ENCODE measurements around the gene SIGMAR1.

SIGMAR1 gene

DNA sequence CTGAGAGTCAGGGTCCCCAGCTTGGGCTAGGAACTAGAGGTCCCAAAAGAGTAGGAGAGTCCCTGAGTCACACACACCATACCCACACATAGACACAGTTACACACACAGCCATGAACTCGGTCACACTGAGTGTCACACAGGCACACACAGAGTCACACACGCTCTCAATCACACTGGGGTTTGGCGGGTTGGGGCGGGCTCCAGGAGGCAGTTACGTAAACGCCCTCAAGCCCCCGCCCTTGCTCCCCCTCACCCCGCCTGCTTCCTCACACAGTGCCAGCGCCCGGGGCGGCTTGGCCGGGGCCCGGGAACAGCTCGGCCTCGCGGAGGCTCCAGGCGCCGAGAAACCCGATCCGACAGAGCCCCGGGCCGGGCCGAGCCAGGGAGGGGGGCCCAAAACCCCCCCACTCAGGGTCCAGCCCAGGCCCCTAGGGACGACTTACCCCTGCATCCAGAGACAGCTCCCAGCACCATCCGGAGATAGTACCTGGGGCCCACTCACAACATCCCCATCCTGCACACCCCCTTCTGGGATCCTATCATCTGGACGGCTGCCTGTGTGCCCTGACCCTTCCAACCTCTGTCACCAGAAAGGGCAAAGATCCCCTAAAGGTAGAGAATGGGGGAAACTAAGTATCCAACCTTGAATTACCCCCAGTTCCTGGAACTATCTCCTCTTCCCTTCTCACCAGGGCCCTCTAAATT is 44.5 kb downstream of the SIGMAR1 start:
- no peak for DNase-seq (ENCODE audit: low spot score)
- TF ChIP-seq, protein P1, sequence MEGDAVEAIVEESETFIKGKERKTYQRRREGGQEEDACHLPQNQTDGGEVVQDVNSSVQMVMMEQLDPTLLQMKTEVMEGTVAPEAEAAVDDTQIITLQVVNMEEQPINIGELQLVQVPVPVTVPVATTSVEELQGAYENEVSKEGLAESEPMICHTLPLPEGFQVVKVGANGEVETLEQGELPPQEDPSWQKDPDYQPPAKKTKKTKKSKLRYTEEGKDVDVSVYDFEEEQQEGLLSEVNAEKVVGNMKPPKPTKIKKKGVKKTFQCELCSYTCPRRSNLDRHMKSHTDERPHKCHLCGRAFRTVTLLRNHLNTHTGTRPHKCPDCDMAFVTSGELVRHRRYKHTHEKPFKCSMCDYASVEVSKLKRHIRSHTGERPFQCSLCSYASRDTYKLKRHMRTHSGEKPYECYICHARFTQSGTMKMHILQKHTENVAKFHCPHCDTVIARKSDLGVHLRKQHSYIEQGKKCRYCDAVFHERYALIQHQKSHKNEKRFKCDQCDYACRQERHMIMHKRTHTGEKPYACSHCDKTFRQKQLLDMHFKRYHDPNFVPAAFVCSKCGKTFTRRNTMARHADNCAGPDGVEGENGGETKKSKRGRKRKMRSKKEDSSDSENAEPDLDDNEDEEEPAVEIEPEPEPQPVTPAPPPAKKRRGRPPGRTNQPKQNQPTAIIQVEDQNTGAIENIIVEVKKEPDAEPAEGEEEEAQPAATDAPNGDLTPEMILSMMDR (IDR thresholded peaks at IDR 0.05; ENCODE audit: extremely low read depth, missing control alignments), result no peak

DNA sequence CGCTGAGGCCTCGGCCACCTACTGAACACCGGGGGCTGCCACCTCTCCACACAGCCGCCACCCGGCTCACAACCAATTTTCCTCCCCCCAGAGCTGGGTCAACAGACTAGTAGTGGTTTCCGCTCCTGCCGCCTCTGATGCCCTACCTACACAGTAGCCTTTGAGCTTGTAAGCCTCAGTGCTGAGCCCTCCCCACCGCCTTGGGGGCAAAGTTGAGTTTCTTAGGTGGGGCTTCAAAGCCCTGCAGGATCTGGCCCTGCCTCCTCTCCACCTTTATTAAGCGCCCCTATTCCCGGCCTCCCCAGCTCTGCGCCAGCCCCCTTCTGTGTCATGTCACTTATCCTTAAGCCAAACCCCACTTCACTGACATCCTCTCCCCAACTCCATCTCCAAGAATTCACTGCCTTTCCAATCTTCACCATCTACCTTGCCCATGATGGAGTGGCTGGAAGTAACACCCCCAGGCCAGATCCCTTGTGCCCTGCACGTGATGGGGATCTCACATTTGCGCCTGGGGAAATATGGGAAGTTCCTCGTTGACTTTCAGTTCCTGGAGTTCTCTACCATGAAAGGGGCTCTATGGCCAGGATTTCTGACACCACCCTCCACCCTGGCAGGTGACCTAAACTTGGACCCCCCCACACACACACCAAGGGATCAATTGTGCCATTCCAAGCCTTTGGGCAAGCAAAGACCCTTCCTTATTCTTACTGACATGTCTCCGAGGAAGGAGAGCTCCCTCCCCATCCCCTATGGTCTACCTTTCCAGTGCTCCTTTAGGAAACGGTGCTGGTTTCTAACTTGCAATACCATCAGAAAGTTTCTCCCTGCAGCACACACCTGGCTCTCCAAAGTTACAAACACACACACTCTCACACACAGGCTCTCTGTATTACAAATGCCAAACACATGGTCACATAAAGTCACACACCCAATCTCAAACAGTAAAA is 45.4 kb downstream of the SIGMAR1 start:
- DNase-seq (ENCODE audit: low spot score), result no peak
- TF ChIP-seq, protein P1 (IDR thresholded peaks at IDR 0.05; ENCODE audit: extremely low read depth, missing control alignments), result no peak

DNA sequence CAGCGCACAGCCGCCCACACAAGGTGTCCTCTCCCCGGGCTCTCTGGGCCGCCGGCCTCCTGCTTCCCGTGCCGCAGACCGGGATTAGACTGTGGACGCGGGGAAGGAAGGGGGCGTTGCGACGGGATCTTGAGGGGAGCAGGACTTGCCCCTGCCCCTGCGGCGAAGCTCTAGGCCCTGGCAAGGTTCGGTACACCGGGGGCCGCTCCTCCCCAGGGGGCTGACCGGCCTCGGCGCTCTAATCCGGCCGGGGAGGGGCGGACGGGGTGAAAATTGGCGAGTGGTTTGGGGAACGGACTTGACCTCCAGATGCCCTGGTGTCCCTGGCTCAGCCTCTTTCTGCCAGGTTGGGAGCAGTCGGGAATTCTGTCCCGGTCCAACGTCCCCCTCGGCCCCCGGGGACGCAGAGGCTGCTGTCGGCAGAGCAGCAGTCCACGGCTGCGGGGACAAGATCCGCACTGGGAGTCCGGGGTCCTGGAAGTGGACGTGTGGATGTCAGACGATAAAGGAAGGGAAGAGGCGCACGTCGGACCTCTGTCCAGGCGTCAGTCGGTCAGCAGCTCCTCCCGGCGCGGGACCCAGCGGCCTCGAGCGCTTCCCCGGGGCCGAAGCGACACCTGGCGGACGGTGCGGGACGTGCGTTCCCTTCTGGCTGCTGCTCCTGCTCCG is 46.2 kb downstream of the SIGMAR1 start:
- TF ChIP-seq, protein P1 (IDR thresholded peaks at IDR 0.05; ENCODE audit: extremely low read depth, missing control alignments), result peak; percentile 88
- peak; percentile 95 for DNase-seq (ENCODE audit: low spot score)

DNA sequence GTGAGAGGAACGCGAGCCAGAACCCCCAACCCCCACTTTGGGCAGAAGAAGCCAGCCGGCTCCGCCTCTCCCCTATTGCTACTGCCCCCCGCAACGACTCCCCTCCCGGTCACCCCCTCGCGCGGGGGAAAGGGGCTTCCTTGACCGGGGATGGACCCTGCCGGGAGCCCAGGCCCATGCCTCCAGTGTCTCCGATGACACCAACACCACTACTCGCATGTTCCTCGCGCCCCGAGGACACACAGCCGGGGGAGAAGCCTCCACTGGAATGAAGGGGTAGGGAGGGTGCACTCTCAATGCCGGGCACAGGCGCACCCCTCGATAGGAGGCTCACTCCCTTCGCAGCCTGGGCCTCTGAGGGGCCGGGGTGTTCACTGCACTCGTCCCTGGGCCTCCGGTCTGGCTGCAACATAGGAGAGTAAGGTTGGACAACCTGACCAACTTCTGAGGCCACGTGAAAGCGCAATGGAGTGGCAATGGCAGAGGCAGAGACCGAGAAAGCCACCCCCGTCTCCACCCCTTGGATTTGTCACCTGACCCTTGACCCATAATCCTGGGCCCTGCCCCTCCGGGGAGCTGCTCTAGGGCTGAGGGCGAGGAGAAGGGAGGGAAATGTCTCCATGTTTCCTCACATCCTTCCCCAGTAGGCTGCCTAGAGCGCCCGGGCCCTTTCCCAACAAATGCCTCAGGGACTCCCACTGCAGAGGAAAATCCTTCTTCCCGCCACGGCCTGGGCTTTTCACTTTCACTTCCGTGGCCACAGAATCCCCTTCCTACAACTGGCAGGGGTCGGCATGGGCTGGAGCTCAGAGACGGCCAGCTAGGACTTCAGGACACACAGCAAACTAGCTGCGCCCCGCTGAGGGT is 47.0 kb downstream of the SIGMAR1 start:
- DNase-seq (ENCODE audit: low spot score), result no peak
- TF ChIP-seq, protein P1 (IDR thresholded peaks at IDR 0.05; ENCODE audit: extremely low read depth, missing control alignments), result no peak

DNA sequence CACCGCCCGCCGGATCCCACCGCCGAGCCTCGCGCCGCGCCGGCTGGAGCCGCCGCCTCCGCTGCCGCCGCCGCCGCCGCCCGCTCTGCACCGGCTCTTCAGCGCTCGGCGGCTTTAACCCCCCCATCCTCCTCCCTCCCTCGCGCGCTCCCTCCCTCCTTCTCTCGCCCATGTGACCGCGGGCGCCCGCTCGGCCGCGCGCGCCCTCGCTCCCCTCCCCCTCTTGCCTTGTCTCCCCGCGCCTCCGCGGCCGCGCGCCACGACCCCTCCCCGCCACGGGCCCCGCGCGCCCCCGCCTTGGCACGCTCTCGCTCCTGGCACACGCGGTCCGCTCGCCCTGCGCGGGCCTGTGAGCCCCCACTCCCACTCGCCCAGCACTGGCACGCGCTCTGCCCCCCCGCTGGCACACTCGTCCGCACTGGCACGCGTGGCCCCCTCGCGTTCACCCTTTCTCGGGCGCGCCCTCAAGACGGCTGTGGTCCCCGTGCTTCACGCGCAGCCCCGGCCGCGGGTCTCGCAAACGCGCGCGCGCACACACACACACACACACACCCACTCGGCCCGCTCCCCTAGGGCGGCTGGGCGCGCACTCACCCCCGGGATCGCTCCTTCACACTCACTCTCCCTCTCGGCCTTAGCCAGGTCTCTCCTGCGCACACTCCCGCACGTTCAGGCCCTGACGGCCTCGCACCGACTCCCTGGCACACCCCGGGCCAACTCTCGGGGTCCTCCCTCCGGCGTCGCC is 47.8 kb downstream of the SIGMAR1 start, which contains the start of gene CNTFR:
CNTFR (minus strand) TSS at position 89 of the 745 bp plus-strand sequence. CDS start 20,743 bp downstream, outside the sequence.
- TF ChIP-seq, protein P1 (IDR thresholded peaks at IDR 0.05; ENCODE audit: extremely low read depth, missing control alignments), result no peak
- DNase-seq (ENCODE audit: low spot score), result no peak

All from GM20000 (cell line).